Limb (tissue), 2 donors: ENCODE data around the gene ITGA2.
A peak's percentile ranks its signal among the peaks of the same experiment; 100 is the strongest.
"Not testable (repeated sequence)": the region's sequence is repeated elsewhere in the genome, so short reads cannot be mapped to it uniquely, and the experiment has no call there.

Source experiments
- DNase-seq, 2 donors: peaks; one replicate each; pipeline ENCODE4 v3.0.0-alpha.2; 2016; ENCODE audit errors: extremely low spot score in 2 of 2

ITGA2 gene

GRCh38 chr5:52989025-52989780, at the start of gene ITGA2:
TSS of gene ITGA2 (plus strand) at chr5:52989352. CDS start at chr5:52989469, 117 bp downstream.
- DNase-seq = peak in 1 of 2 donors; percentile 68

- DNase-seq = no peak
These were observed 45.9 kb upstream of the ITGA2 start for GRCh38 chr5:52943285-52943684.

GRCh38 chr5:52943808-52944207, 45.3 kb upstream of the ITGA2 start:
- DNase-seq = no peak

- DNase-seq = no peak
These were observed 44.1 kb upstream of the ITGA2 start for GRCh38 chr5:52945040-52945439.

- no peak for DNase-seq
These were observed 41.9 kb upstream of the ITGA2 start for GRCh38 chr5:52947208-52947607.

GRCh38 chr5:52947851-52948250, 41.3 kb upstream of the ITGA2 start:
- no peak for DNase-seq

- peak; percentile 62 to 81 for DNase-seq
These were observed 40.6 kb upstream of the ITGA2 start for GRCh38 chr5:52948418-52949076.

GRCh38 chr5:52950686-52951085, 38.5 kb upstream of the ITGA2 start:
- no peak for DNase-seq

- no peak for DNase-seq
These were observed 36.7 kb upstream of the ITGA2 start for GRCh38 chr5:52952483-52952882.

- DNase-seq = no peak
These were observed 33.1 kb upstream of the ITGA2 start for GRCh38 chr5:52956014-52956413.

- DNase-seq = no peak
These were observed 32.0 kb upstream of the ITGA2 start for GRCh38 chr5:52956915-52957747.

- no peak for DNase-seq
These were observed 27.9 kb upstream of the ITGA2 start for GRCh38 chr5:52961274-52961681.

- DNase-seq = no peak
These were observed 25.5 kb upstream of the ITGA2 start for GRCh38 chr5:52963636-52964035.

GRCh38 chr5:52964138-52964537, 25.0 kb upstream of the ITGA2 start:
- DNase-seq = no peak

- not testable (repeated sequence) for DNase-seq
These were observed 13.0 kb upstream of the ITGA2 start for GRCh38 chr5:52976157-52976556.

GRCh38 chr5:52977264-52977897, 11.8 kb upstream of the ITGA2 start:
- no peak for DNase-seq

- no peak for DNase-seq
These were observed 7.6 kb upstream of the ITGA2 start for GRCh38 chr5:52981507-52981906.

GRCh38 chr5:52983731-52984636, 5.2 kb upstream of the ITGA2 start:
- DNase-seq = no peak

GRCh38 chr5:52985306-52985705, 3.8 kb upstream of the ITGA2 start:
- DNase-seq = no peak

- no peak for DNase-seq
These were observed 1.3 kb upstream of the ITGA2 start for GRCh38 chr5:52987711-52988331.
